Stimulated activated CD4-positive, alpha-beta T cell treated with anti-CD3 and anti-CD28 coated beads, Interleukin-4, amount 100 ng/mL, for 48 hours (primary cell): ENCODE data around the gene MEPCE.
"Not testable (repeated sequence)": the region's sequence is repeated elsewhere in the genome, so short reads cannot be mapped to it uniquely, and the experiment has no call there.

Source experiments
- DNase-seq, 2 donors: peaks; one replicate each; pipeline ENCODE4 v3.0.0-alpha.2; 2020; ENCODE audit warnings: low read depth in 2 of 2

Gene MEPCE, protein sequence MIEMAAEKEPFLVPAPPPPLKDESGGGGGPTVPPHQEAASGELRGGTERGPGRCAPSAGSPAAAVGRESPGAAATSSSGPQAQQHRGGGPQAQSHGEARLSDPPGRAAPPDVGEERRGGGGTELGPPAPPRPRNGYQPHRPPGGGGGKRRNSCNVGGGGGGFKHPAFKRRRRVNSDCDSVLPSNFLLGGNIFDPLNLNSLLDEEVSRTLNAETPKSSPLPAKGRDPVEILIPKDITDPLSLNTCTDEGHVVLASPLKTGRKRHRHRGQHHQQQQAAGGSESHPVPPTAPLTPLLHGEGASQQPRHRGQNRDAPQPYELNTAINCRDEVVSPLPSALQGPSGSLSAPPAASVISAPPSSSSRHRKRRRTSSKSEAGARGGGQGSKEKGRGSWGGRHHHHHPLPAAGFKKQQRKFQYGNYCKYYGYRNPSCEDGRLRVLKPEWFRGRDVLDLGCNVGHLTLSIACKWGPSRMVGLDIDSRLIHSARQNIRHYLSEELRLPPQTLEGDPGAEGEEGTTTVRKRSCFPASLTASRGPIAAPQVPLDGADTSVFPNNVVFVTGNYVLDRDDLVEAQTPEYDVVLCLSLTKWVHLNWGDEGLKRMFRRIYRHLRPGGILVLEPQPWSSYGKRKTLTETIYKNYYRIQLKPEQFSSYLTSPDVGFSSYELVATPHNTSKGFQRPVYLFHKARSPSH

DNA sequence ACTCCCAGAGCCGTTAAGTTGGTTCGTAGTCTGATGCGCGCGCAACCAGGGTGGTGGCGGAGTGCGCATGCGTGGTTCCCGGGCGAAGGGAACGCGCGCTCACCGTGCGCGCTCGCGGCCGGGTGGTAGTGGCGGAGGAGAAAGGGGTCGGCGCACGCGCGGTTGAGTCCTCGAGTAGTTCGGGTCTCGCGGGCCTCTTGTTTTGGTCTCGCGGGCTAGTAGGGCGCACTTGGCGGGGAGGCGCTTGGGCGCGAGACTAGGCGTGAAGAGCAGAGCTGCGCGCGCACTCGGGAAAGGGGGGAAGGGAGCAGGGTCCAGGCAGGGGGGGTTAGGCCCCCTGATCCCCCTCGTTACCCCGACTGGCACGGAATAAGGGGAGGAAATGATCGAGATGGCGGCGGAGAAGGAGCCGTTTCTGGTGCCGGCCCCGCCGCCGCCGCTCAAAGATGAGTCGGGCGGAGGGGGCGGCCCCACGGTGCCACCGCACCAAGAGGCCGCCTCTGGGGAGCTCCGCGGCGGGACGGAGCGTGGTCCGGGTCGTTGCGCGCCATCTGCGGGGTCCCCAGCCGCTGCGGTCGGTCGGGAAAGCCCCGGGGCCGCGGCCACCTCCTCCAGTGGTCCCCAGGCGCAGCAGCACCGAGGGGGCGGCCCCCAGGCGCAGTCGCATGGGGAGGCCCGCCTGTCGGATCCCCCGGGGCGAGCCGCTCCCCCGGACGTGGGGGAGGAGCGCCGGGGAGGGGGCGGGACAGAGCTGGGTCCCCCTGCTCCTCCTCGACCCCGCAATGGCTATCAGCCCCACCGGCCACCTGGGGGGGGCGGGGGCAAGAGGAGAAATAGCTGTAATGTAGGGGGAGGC, at the start of gene MEPCE:
Gene MEPCE (plus strand): TSS at position 195 of the 856 bp plus-strand sequence. CDS start 188 bp downstream, at position 383.
- DNase-seq: peak; percentile 92 to 98

DNA sequence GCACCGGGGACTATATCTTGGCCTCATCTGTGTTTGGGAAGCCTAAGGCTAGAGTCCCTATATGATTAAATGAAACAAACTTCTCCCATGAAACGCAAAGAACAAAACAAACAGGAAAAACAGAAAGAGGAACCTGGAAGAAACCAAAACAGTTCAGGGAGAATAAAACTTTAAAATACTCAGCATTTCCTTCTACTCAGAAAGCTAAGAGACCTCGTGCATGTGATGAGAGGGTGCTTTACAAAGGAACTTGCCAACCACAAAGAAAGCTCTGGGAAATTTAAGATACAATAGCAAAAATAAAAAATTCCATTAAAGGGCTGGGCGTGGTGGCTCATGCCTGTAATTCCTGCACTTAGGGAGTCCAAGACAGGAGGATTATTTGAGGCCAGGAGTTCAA, 49.4 kb upstream of the MEPCE start:
- DNase-seq: no peak

DNA sequence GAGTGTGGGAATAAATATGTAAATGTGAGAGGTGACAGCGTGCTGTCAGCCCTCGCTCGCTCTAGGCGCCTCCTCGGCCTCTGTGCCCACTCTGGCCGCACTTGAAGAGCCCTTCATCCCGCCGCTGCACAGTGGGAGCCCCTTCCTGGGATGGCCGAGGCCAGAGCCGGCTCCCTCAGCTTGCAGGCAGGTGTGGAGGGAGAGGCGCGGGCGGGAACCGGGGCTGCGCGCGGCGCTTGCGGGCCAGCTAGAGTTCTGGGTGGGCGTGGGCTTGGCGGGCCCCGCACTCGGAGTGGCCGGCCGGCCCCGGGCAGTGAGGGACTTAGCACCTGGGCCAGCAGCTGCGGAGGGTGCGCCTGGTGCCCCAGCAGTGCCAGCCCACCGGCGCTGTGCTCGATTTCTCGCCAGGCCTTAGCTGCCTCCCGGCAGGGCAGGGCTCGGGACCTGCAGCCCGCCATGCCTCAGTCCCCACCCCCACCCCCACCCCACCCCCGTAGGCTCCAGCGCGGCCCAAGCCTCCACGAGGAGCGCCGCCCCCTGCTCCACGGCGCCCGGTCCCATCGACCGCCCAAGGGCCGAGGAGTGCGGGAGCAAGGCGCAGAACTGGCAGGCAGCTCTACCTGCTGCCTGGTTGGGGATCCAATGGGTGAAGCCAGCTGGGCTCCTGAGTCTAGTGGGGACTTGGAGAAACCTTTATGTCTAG, 47.9 kb upstream of the MEPCE start:
- not testable (repeated sequence) for DNase-seq

DNA sequence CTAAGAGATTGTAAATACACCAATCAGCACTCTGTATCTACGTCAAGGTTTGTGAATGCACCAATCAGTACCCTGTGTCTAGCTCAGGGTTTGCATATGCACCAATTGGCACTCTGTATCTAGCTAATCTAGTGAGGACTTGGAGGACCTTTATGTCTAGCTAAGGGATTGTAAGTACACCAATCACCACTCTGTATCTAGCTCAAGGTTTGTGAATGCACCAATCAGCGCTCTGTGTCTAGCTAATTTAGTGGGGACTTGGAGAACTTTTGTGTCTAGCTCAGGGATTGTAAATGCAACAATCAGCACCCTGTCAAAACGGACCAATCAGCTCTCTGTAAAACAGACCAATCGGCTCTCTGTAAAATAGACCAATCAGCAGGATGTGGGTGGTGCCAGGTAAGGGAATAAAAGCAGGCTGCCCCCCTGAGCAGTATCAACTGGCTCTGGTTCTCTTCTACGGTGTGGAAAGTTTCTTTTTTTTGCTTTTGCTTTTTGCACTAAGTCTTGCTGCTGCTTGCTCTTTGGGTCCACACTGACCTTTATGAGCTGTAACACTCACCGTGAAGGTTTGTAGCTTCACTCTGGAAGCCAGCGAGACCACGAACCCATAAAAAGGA, 47.3 kb upstream of the MEPCE start:
- DNase-seq: not testable (repeated sequence)

DNA sequence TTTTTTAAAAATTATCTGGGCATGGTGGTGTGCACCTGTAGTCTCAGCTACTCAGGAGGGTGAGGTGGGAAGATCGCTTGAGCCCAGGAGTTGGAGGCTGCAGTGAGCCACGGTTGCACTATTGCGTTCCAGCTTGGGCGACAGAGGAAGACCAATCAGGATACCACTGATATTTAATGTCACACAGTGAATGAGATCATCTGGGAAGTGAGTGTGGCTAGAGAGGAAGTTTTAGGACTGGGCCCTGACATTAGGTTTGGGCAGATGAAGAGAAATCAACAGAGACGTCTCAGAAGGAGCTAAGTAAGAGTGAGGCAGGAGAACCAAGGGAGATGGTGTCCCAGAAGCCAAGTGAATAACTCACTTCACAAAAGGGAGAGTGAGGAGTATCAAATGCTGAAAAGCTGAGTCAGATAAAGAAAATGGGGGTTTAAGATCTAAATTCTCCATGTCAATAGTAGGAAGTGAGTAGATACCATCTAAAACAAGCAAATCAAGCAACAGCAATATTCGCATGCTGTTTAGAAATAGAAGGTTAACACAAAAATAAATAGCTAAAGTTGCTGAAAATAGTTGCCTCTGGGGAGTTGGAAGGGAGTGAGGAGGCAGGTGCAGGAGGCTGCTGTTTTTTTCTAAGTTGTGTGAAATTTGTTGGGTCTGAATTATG, 44.9 kb upstream of the MEPCE start:
- no peak for DNase-seq

DNA sequence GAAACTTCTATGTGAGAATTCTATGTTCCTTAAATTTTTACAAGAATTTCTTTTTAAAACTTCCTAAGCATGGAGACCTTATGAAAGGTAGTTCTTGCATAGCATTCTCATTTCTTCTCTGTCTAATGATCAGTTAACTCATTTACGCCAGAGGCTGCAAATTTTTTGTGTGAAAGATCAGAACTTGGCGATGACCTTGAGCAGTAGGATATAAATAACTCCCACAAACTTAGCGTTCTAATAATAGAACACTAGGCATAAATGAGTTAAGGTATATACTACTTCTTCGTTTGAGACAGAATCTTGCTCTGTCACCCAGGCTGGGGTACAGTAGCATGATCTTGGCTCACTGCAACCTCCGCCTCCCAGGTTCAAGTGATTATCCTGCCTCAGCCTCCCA, 42.7 kb upstream of the MEPCE start:
- DNase-seq: no peak

DNA sequence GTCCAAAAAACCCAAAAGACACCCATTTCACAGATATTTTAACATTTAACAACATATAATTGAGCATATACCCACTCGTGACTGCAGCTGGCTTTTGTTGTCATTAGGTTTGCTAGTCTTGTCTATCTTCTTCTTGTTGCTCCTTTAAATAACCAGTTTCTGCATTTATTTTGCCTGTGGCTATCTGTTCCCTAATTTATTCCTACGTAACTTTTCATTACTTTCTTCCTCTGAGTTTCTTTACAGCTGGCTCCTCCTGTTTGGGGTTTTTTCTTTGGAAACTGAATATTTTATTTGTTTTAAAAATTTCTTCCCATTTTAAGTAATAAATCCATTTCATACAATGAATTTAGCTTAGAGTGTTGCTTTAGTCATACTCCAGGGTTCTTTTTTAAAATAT, 41.9 kb upstream of the MEPCE start:
- no peak for DNase-seq

DNA sequence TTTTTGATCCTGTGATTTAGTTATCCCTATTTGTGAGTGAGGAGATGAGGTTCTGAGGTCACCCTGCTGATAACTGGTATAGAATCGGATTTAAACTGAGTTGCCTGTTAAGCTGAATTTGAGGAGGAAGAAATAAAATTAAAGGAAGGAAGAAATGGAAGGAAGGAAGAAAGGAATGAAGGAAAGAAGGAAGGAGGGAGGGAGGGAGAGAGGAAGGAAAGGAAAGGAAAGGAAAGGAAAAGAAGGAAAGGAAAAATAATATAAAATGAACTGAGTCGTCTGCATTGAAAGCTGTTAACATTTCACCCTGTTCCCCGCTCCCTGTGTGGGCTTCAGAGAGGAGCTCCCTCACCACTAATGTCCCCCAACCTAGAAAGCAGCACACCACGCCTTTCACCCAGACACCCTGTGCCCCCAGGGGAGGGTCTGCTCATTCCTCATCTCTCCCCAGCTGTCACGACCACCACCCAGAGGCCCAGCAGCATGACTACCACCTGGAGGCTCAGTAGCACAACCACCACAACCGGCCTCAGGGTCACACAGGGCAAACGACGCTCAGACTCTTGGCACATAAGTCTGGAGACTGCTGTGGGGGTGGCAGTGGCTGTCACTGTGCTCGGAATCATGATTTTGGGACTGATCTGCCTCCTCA, 40.1 kb upstream of the MEPCE start:
- no peak for DNase-seq

DNA sequence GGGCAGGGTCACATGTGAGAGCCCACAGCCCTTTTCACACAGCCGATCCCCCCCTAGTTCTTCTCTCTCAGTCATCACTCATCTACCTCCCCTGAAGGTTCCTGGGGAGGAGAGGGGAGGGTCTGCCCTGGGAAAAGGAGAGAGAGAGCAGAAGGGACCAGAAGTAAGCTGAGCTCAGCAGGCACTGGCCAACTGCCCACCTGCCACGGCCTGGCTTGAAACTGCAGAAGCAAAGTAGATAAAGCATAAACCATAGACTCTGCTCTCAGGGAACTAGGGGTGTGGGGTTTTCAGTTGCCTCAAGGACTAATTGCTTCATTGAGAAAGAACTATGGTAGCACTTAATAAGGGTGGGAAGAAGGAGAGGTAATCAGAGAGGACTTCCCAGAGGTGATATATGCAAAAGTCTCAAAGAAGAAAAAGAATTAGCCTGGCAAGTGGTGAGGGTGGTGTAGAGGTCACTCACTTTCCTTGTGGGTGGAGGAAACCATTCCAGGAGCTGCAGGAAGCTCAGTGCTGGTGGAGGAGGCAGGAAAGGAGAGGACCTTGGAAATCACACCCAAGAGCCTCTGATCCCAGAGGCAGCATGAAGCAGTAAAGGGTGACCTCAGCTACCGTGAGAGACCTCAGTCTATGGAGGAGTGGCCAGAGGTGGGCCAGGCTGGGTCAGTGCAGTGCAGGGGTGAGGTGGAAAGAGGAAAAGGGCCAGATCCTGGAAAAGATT, 39.2 kb upstream of the MEPCE start:
- no peak for DNase-seq

DNA sequence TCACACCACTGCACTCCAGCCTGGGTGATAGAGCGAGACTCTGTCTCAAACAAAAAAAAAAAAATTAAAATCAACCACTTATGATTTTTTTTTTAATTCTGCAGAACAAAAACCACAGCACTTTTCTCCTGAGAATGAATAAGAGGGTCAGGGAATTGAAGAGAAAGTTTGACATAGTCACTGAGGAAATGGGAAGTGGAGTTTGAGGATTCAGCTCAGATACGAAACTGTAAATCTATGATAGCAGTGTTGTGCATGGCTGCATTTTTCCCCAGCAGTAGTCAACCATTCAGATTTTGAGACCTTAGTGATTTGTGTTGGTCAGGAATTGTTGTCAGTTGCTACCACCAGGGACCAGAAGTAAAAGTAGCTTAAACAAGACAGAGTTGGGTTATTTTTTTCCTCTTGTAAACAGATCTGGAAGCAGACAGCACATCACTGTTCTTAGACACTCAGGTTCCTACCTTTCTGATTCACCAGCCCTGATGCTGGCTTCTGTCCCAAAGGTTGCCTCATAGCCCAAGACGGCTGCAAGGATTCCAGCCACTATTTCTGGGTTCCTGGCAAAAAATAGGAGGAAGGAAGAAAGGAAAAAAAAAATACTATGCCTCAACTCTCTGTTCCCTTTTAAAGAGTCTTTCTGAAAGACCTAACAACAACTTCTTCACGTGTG, 36.3 kb upstream of the MEPCE start:
- no peak for DNase-seq

DNA sequence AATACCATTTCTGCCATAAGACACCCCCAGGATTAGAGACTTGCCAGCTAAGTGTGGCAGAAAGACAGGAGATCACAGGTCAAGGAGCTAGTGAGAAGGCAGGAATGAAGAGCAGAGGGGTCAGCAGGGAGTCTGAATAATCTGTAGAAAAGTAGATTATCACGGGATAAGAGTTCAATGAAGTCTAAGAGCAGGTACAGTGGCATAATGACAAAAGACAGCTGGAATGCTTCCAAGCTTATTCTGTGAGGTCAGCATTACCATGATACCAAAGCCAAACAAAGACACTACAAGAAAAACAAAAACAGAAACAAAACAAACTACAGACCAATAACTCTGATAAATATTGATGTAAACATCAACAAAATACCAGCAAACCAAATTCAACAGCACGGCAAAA, 35.6 kb upstream of the MEPCE start:
- no peak for DNase-seq

DNA sequence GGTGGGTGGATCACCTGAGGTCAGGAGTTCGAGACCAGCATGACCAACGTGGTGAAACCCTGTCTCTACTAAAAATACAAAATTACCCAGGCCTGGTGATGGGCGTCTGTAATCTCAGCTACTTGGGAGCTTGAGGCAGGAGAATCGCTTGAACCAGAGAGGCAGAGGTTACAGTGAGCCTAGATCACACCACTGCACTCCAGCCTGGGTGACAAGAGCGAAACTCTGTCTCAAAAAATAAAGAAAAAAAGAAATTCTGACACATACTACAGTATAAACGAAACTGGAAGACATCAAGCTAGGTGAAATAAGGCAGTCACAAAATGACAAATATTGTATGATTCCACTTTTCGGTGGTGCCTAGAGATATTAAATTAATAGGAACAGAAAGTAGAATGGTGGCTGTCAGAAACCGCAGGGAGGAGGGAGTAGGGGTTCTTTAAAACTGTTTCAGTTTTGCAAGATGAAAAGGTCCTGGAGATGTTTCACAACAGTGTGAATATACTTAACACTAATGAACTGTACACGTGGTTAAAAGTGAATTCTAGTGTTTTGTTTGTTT, 33.1 kb upstream of the MEPCE start:
- DNase-seq: peak; percentile 16 to 52

DNA sequence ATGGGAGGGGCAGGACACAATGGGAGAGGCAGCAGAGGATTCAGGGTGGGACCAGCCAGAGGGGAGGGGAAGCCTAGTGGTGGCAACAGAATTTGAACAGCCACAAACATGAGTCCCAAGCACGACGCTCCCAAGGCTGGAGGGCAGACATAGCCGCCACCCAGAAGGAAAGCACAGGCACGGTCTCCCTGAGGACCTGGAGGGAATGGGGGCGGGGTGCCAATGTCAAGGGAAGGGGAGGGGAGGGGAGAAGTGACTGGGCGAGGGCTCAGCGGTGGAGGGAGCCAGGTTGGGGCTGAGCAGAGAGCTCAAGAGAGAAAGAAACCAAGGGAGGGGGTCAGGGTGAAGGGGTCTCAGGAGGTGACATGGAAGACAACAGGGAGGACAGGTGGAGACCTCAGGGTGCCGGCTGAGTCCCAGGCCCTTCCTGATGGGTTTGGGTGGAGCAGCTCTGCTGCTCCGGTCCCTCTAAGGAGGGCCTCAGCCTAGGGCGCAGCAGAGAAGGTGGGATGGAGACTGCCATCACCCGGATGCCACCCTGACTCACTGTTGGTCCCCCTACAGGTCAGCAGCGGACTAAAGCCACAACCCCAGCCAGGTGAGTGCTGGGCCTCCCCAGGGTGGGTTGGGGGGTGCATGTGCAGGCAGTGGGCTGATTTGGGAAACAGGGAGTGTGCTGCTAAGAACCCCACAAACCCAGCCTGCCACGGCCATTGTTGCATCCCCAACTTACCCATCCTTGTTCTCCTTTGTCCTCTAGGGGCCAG, 32.1 kb upstream of the MEPCE start:
- DNase-seq: no peak

DNA sequence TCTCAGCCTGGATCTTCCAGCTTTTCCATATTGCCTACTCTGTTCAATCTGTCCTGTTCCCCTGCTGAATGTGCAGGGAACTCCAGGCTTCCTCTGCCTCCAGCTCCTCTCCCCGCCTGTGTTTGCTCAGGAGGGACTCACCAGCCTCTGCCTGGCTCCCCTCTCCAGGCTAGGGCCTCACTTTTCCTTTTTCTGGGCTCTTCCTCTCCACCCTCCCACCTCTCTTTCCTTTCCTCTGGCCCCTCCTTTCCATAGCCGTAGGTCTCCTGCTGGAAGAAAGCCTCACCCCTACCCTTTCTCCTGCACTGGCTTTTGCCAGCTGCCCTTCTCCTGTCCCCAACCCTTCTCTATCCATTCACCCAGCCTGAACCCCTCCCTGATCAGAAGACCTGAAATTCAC, 31.4 kb upstream of the MEPCE start:
- no peak for DNase-seq

DNA sequence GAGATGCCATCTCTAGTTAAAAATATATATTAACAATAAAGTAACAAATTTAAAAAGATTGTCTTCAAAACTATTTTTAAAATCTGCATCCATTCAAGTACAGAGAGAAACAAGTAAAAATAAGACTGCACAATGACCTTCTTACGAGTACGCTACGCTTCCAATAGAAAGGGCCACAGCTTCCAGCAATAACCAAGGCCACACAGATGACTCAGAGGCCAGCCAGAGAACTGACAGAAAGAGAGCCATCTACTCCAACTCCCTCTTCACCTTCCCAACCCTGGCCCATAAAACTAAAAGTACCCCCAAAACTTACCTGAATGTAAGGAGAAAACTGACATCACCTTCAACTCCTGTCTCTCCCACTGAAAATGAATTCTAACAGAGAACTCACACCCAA, 29.6 kb upstream of the MEPCE start:
- DNase-seq: no peak

DNA sequence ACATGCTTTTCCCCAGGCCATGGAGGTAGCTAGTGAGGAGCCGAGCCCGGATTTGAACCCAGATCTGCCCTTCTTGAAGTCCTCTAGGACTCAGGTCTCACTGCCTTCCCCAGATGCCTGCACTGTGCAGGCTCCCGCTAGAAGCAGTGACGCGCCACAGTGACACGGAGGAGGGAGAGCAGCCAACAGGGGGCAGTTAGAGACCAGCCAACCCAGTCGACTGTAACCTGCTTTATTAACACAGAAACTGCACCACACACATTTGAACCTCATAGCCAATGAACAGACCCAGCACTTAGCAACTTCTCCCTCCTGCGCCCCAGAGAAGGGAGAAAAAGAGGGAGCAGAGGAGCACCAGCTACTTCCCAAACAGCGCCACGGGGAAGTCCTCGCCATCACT, 29.0 kb upstream of the MEPCE start:
- DNase-seq: no peak

DNA sequence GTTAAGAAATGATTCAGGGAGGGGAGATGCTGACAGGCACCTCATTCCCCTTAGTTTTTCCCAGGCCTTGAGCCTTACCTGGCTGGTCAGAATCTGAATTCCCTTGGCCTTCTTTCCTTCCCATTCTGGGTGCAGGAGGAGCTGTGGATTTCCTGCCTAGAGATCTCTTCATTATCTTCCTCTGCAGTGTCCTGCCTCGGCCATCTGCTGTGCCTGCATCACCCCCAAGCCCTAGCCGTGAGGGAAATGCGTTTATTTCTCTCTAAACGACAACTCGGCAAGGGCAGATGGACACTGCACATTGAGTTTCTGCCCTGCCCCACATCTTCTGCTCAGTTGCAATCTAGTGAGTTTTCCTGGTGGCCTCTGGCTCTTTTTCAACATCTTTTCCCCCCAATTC, 27.8 kb upstream of the MEPCE start:
- DNase-seq: no peak

DNA sequence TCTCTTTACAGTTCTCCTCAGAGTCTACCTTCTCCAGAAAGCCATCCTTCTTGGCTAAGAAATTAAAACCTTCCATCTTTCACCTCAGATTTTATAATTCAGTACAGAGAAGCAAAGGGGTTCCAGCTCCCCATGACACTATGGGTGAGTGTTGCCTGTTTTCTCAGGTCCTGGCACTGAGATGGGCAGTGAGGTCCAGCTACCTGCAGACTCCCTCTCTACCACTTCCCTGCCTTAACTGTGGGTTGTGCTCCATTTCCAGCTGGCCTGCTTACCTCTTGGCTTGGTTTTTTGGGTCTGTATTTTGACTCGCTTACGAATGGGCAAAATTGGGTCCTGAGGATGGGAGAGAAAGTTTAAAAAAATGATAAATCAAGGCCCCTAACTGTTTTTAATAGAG, 27.4 kb upstream of the MEPCE start:
- no peak for DNase-seq
